ENCODE measurements around the gene C13orf46. TPM values are rescaled to one million over a fixed set of nuclear protein-coding genes. Genes with fewer than 3 reads are reported as not detected.

C13orf46 gene
- total and polyA plus RNA-seq, 2 donors (not counting 1 experiment from before 2014, with no cell fraction given), result 1.4 to 4.8 TPM

DNA sequence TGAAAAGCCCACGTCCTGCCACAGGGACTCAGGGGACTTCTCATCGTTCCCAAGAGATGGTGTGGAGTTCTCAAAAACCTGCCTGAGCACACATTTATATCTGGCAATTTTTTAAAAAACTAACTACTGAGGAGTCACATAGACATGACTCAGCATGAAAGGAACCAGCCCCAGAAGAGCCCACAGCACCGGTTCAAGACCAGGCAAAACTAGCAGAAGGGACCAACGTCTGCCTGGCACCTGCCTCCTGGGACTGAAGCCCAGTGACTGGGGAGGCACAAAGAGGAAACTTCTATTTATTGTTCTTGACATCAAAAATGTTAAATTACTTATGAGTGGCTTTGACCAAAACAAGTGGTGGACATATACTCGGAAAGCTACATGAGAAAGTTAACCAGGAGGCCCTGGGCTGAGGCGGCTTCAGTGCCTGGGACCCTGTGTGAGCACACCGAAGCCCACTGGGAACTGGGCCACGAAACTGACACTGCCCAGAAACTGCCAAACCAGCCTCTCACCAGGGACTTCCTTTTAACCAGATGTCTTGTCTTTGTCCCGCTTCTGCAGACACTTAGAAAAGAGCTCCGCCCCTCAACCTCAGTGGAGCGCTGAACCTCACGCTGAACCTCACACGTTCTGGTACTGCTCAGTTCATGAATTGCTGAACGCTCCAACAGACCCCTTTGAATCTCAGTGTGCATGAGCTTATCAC, 25.7 kb downstream of the C13orf46 start:
- peak; percentile 16 for DNase-seq
- TF ChIP-seq, protein P1, sequence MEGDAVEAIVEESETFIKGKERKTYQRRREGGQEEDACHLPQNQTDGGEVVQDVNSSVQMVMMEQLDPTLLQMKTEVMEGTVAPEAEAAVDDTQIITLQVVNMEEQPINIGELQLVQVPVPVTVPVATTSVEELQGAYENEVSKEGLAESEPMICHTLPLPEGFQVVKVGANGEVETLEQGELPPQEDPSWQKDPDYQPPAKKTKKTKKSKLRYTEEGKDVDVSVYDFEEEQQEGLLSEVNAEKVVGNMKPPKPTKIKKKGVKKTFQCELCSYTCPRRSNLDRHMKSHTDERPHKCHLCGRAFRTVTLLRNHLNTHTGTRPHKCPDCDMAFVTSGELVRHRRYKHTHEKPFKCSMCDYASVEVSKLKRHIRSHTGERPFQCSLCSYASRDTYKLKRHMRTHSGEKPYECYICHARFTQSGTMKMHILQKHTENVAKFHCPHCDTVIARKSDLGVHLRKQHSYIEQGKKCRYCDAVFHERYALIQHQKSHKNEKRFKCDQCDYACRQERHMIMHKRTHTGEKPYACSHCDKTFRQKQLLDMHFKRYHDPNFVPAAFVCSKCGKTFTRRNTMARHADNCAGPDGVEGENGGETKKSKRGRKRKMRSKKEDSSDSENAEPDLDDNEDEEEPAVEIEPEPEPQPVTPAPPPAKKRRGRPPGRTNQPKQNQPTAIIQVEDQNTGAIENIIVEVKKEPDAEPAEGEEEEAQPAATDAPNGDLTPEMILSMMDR (IDR thresholded peaks at IDR 0.05), result no peak
- TF ChIP-seq EZH2 (IDR thresholded peaks at IDR 0.05; ENCODE audit: borderline replicate concordance, insufficient read depth, low read depth, low read length, poor library complexity, severe bottlenecking), result no peak
- Histone ChIP-seq H3K27ac (ENCODE audit: low read length in 2 of 2) (no peak overlapping the region), H3K4me1 (ENCODE audit: control insufficient read depth in 2 of 2, insufficient read depth in 2 of 2, low read length in 2 of 2) (peaks cover 7 to 23% of the 10 kb centered on the region in 2 donors), H2AFZ (ENCODE audit: insufficient read depth, low read depth, low read length, poor library complexity, severe bottlenecking) (no peak overlapping the region), H3K9ac (ENCODE audit: low read length) (no peak overlapping the region), H3K4me3 (ENCODE audit: control extremely low read depth in 1 of 5, extremely low read depth in 1 of 5, insufficient read depth in 1 of 5, low read depth in 2 of 5, low read length in 4 of 5) (no peak overlapping the region), H3K27me3 (replicated peaks in 1 of 4; ENCODE audit: control extremely low read depth in 1 of 4, control insufficient read depth in 3 of 4, insufficient read depth in 4 of 4, low read length in 3 of 4) (peaks cover 0 to 12% (median 0%) of the 10 kb centered on the region in 4 experiments), H3K36me3 (replicated peaks in 1 of 2; ENCODE audit: control extremely low read depth in 1 of 2, control insufficient read depth in 1 of 2, extremely low read depth in 1 of 2, insufficient read depth in 2 of 2, low read length in 1 of 2) (no peaks in the 10 kb centered on the region), H3K9me3 (ENCODE audit: control extremely low read depth in 1 of 3, control insufficient read depth in 2 of 3, insufficient read depth in 1 of 3, low read length in 2 of 3) (peaks cover 0 to 11% (median 0%) of the 10 kb centered on the region in 3 donors), H3K4me2 (replicated peaks; ENCODE audit: low read depth, low read length, poor library complexity, severe bottlenecking) (peak overlapping the region; percentile 11), H3K79me2 (ENCODE audit: control insufficient read depth, insufficient read depth, low read length) (no peaks in the 10 kb centered on the region), H4K20me1 (ENCODE audit: control insufficient read depth, insufficient read depth, low read length, poor library complexity, severe bottlenecking) (no peaks in the 10 kb centered on the region)
- peaks cover 17% of the 10 kb centered on the region for H3K4me1 Mint-ChIP-seq
- no peak overlapping the region for H3K4me3 Mint-ChIP-seq
- H3K27me3 Mint-ChIP-seq, result no peaks in the 10 kb centered on the region
- no peaks in the 10 kb centered on the region for H3K9me3 Mint-ChIP-seq (ENCODE audit: insufficient read depth)
- WGBS (ENCODE audit: insufficient coverage), result 27% methylated on average over 13 of the region's 14 CpGs
- intact Hi-C loops (cut with micrococcal nuclease), result no loop called here
- ChIA-PET POLR2A (no interaction called here), CTCF (interaction anchor here (0.8 to 2.3 kb wide), 5 partner anchors 12 to 393 kb away, joined by 3 to 8 read pairs (median 4); no protein-coding TSS in a partner anchor)
- peak overlapping the region; percentile 76 for H3K27ac Mint-ChIP-seq
- no peak for ATAC-seq (ENCODE audit: low read depth)

Data from B cell (primary cell).